ENCODE data around the gene C17orf114.
"Not testable (repeated sequence)": the region's sequence is repeated elsewhere in the genome, so short reads cannot be mapped to it uniquely, and the experiment has no call there.

C17orf114 gene

GRCh38 chr17:4802228-4802627 is at the start of gene C17orf114:
C17orf114 (minus strand) TSS chr17:4802328.
- DNase-seq (ENCODE audit: low read depth), result no peak

- no peak for DNase-seq (ENCODE audit: low read depth)
These were observed 49.0 kb upstream of the C17orf114 start for GRCh38 chr17:4851084-4851483.

- DNase-seq (ENCODE audit: low read depth), result no peak
These were observed 48.1 kb upstream of the C17orf114 start for GRCh38 chr17:4850246-4850645.

- no peak for DNase-seq (ENCODE audit: low read depth)
These were observed 46.9 kb upstream of the C17orf114 start for GRCh38 chr17:4849011-4849536.

GRCh38 chr17:4846635-4847390 is 44.7 kb upstream of the C17orf114 start:
- DNase-seq (ENCODE audit: low read depth), result no peak

GRCh38 chr17:4845118-4845517 is 43.0 kb upstream of the C17orf114 start:
- no peak for DNase-seq (ENCODE audit: low read depth)

GRCh38 chr17:4843321-4844000 is 41.3 kb upstream of the C17orf114 start:
- no peak for DNase-seq (ENCODE audit: low read depth)

- DNase-seq (ENCODE audit: low read depth), result no peak
These were observed 40.2 kb upstream of the C17orf114 start for GRCh38 chr17:4842376-4842775.

- DNase-seq (ENCODE audit: low read depth), result no peak
These were observed 38.7 kb upstream of the C17orf114 start for GRCh38 chr17:4840893-4841242.

GRCh38 chr17:4839965-4840892 is 38.1 kb upstream of the C17orf114 start:
- no peak for DNase-seq (ENCODE audit: low read depth)

GRCh38 chr17:4839221-4839620 is 37.1 kb upstream of the C17orf114 start:
- DNase-seq (ENCODE audit: low read depth), result no peak

- no peak for DNase-seq (ENCODE audit: low read depth)
These were observed 36.2 kb upstream of the C17orf114 start for GRCh38 chr17:4838309-4838785.

- no peak for DNase-seq (ENCODE audit: low read depth)
These were observed 35.6 kb upstream of the C17orf114 start for GRCh38 chr17:4837471-4838308.

- DNase-seq (ENCODE audit: low read depth), result no peak
These were observed 34.1 kb upstream of the C17orf114 start for GRCh38 chr17:4836221-4836620.

- no peak for DNase-seq (ENCODE audit: low read depth)
These were observed 32.5 kb upstream of the C17orf114 start for GRCh38 chr17:4834681-4835020.

- DNase-seq (ENCODE audit: low read depth), result no peak
These were observed 32.0 kb upstream of the C17orf114 start for GRCh38 chr17:4833941-4834680.

- DNase-seq (ENCODE audit: low read depth), result peak; percentile 86
These were observed 31.2 kb upstream of the C17orf114 start, which contains the start of gene MINK1 for GRCh38 chr17:4833178-4833940. MINK1 (plus strand) TSS chr17:4833340; CDS start chr17:4833584, 244 bp downstream.

- DNase-seq (ENCODE audit: low read depth), result not testable (repeated sequence)
These were observed 30.7 kb upstream of the C17orf114 start for GRCh38 chr17:4832829-4833177.

- DNase-seq (ENCODE audit: low read depth), result no peak
These were observed 25.3 kb upstream of the C17orf114 start for GRCh38 chr17:4827399-4827798.

All from activated T-helper 9 cell treated with anti-CD3 and anti-CD28 coated beads, Interleukin-2, amount 50 U/mL, for 16 hours (primary cell).